ENCODE measurements around the gene LRP1-AS.
"Not testable (repeated sequence)": the region's sequence is repeated elsewhere in the genome, so short reads cannot be mapped to it uniquely, and the experiment has no call there.

The LRP1-AS gene

GRCh38 chr12:57139796-57140649, 7.4 kb downstream of the LRP1-AS start:
- no peak for DNase-seq (ENCODE audit: low spot score)

GRCh38 chr12:57138526-57139272, 8.7 kb downstream of the LRP1-AS start:
- DNase-seq (ENCODE audit: low spot score) = peak; percentile 24

GRCh38 chr12:57135527-57136326, 11.7 kb downstream of the LRP1-AS start:
- DNase-seq (ENCODE audit: low spot score) = no peak

GRCh38 chr12:57134949-57135348, 12.5 kb downstream of the LRP1-AS start:
- no peak for DNase-seq (ENCODE audit: low spot score)

GRCh38 chr12:57133916-57134315, 13.5 kb downstream of the LRP1-AS start:
- DNase-seq (ENCODE audit: low spot score) = no peak

GRCh38 chr12:57133013-57133569, 14.3 kb downstream of the LRP1-AS start:
- no peak for DNase-seq (ENCODE audit: low spot score)

- no peak for DNase-seq (ENCODE audit: low spot score)
Measured at GRCh38 chr12:57131896-57132744, 15.3 kb downstream of the LRP1-AS start.

- DNase-seq (ENCODE audit: low spot score) = no peak
Measured at GRCh38 chr12:57130941-57131340, 16.5 kb downstream of the LRP1-AS start.

GRCh38 chr12:57129889-57130288, 17.5 kb downstream of the LRP1-AS start:
- DNase-seq (ENCODE audit: low spot score) = no peak

GRCh38 chr12:57129321-57129842, 18.0 kb downstream of the LRP1-AS start:
- DNase-seq (ENCODE audit: low spot score) = no peak

- no peak for DNase-seq (ENCODE audit: low spot score)
Measured at GRCh38 chr12:57128519-57129247, 18.7 kb downstream of the LRP1-AS start.

- peak; percentile 51 for DNase-seq (ENCODE audit: low spot score)
Measured at GRCh38 chr12:57127726-57128518, 19.5 kb downstream of the LRP1-AS start, which contains the start of gene LRP1. LRP1 (plus strand) TSS chr12:57128483; CDS start chr12:57128965, 482 bp downstream.

GRCh38 chr12:57127101-57127725, 20.2 kb downstream of the LRP1-AS start:
- peak; percentile 70 for DNase-seq (ENCODE audit: low spot score)

GRCh38 chr12:57126561-57126960, 20.9 kb downstream of the LRP1-AS start:
- DNase-seq (ENCODE audit: low spot score) = peak; percentile 51

GRCh38 chr12:57126061-57126460, 21.4 kb downstream of the LRP1-AS start:
- DNase-seq (ENCODE audit: low spot score) = no peak

- peak; percentile 87 for DNase-seq (ENCODE audit: low spot score)
Measured at GRCh38 chr12:57124261-57124877, 23.1 kb downstream of the LRP1-AS start.

GRCh38 chr12:57123813-57124212, 23.6 kb downstream of the LRP1-AS start:
- no peak for DNase-seq (ENCODE audit: low spot score)

- not testable (repeated sequence) for DNase-seq (ENCODE audit: low spot score)
Measured at GRCh38 chr12:57120718-57121117, 26.7 kb downstream of the LRP1-AS start.

Data from hematopoietic multipotent progenitor cell treated with erythropoietin and hydrocortisone succinate and interleukin-3 and kit ligand, for 15 days (in vitro differentiated cells).